DMS 273 treated with DMSO at 0.1 percent for 48 hours (cell line): ENCODE results near the gene DNASE2.

Source experiments
- DNase-seq: peaks from one replicate; lab custom pipeline; 2025; lab: John Stamatoyannopoulos, UW

DNASE2 gene

GRCh38 chr19:12834566-12834943 lies 46.7 kb downstream of the DNASE2 start, which contains the start of gene RTBDN:
Gene RTBDN, minus strand, starts transcription at chr19:12834579. Its CDS starts 4,600 bp downstream, at chr19:12829979.
- no peak for DNase-seq

DNA sequence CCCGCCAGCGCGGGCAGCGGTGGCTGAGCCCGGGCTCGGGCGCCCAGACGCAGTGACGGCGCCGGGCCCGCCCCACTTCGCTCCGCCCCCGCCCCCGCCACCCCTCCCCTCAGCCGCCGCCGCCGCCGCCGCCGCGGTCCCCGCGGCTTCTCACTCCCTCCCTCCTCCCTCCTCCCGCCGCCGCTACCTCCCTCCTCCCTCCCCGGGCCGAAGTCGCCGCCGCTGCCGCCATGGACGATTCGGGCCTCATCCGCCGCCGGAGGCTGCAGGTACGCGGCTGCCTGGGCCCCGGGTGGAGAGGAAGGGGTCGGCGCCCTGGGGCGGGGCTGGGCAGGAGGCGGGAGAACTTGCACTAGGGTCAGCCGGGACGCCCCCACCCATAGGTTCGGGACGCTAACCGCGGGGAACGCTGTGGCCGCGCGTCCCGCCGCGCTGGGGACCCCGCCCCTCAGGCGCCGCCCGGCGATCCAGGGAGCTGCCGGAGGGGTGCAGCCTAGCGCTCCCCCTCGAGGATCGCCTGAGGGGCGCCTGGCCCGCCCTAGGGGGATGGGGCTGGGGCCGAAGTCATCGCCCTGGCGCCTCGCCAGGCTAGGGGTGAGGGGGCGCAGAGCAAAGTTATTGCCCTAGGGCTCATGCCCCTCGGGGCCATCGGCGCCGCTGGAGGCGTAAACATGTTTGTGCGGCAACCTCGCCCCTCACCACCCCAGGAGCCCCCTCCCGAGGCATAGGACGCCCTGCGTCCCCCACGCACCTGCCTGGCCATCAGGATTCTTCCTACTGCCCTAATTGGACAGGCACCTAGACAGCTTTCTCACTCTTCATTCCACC lies 47.3 kb downstream of the DNASE2 start:
- DNase-seq = no peak

DNA sequence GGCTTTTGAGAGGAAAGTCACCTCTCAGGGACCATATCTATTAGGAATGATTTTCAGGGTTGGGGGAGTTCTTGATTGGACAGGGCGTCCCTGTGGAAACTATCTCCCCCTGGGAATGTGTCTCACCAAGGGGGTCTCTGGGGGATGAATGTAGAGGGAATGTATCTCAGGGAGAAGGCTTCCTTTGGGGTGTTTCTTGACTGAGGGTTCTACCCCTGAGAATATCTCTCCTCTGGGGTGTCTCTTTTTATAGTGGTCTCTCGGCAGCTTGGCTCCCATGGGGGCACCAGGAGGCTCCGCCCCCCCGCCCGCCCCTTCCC lies 47.9 kb downstream of the DNASE2 start:
- no peak for DNase-seq

- DNase-seq = peak; percentile 56
Observed at GRCh38 chr19:12828494-12828893, 52.8 kb downstream of the DNASE2 start.

GRCh38 chr19:12825254-12826131 lies 55.8 kb downstream of the DNASE2 start:
- no peak for DNase-seq
